Measurements from ENCODE around the gene ZNF101.

ZNF101 gene

GRCh38 chr19:19630426-19630825, 38.2 kb upstream of the ZNF101 start:
- H3K4me1 ChIP-seq (ENCODE audit: insufficient read depth, low read length) = peaks cover 3% of the 10 kb centered on the region; the same call in 1 of the 2 replicates
- H3K27ac ChIP-seq (ENCODE audit: low read depth, low read length) = no peak overlapping the region
- no peaks in the 10 kb centered on the region for H3K27me3 ChIP-seq (ENCODE audit: insufficient read depth, low read length)
- H3K9me3 ChIP-seq (ENCODE audit: insufficient read depth, low read depth, low read length) = no peaks in the 10 kb centered on the region
- H3K36me3 ChIP-seq (ENCODE audit: insufficient read depth, low read length) = peaks cover 35% of the 10 kb centered on the region
- H3K9ac ChIP-seq (ENCODE audit: low read depth, low read length) = no peak overlapping the region
- H3K4me3 ChIP-seq (ENCODE audit: low read length) = no peak overlapping the region
- 88% methylated on average over 2 of the region's 2 CpGs for WGBS

GRCh38 chr19:19631346-19631745, 37.3 kb upstream of the ZNF101 start:
- H3K27ac ChIP-seq (ENCODE audit: low read depth, low read length) = no peak overlapping the region
- H3K4me1 ChIP-seq (ENCODE audit: insufficient read depth, low read length) = no peaks in the 10 kb centered on the region
- no peaks in the 10 kb centered on the region for H3K9me3 ChIP-seq (ENCODE audit: insufficient read depth, low read depth, low read length)
- no peak overlapping the region for H3K4me3 ChIP-seq (ENCODE audit: low read length)
- no peak overlapping the region for H3K9ac ChIP-seq (ENCODE audit: low read depth, low read length)
- WGBS = 93% methylated on average over 7 of the region's 7 CpGs
- H3K27me3 ChIP-seq (ENCODE audit: insufficient read depth, low read length) = no peaks in the 10 kb centered on the region
- peaks cover 35% of the 10 kb centered on the region for H3K36me3 ChIP-seq (ENCODE audit: insufficient read depth, low read length)

- peaks cover 35% of the 10 kb centered on the region for H3K36me3 ChIP-seq (ENCODE audit: insufficient read depth, low read length)
- WGBS = 86% methylated on average over 5 of the region's 5 CpGs
Observed at GRCh38 chr19:19632661-19633060, 36.0 kb upstream of the ZNF101 start.

GRCh38 chr19:19633711-19634515, 34.7 kb upstream of the ZNF101 start:
- H3K9ac ChIP-seq (ENCODE audit: low read depth, low read length) = no peak overlapping the region
- 94% methylated on average over 22 of the region's 22 CpGs for WGBS
- H3K36me3 ChIP-seq (ENCODE audit: insufficient read depth, low read length) = peaks cover 35% of the 10 kb centered on the region
- no peaks in the 10 kb centered on the region for H3K4me1 ChIP-seq (ENCODE audit: insufficient read depth, low read length)
- no peaks in the 10 kb centered on the region for H3K27me3 ChIP-seq (ENCODE audit: insufficient read depth, low read length)
- H3K4me3 ChIP-seq (ENCODE audit: low read length) = no peak overlapping the region
- no peaks in the 10 kb centered on the region for H3K9me3 ChIP-seq (ENCODE audit: insufficient read depth, low read depth, low read length)
- H3K27ac ChIP-seq (ENCODE audit: low read depth, low read length) = no peak overlapping the region

More at GRCh38 chr19:19632661-19633060, 36.0 kb upstream of the ZNF101 start:
- Histone ChIP-seq H3K4me3 (ENCODE audit: low read length) (no peak overlapping the region), H3K9ac (ENCODE audit: low read depth, low read length) (no peak overlapping the region), H3K27me3 (ENCODE audit: insufficient read depth, low read length) (no peaks in the 10 kb centered on the region), H3K4me1 (ENCODE audit: insufficient read depth, low read length) (no peaks in the 10 kb centered on the region), H3K9me3 (ENCODE audit: insufficient read depth, low read depth, low read length) (no peaks in the 10 kb centered on the region), H3K27ac (ENCODE audit: low read depth, low read length) (no peak overlapping the region)

- no peaks in the 10 kb centered on the region for H3K9me3 ChIP-seq (ENCODE audit: insufficient read depth, low read depth, low read length)
- no peaks in the 10 kb centered on the region for H3K27me3 ChIP-seq (ENCODE audit: insufficient read depth, low read length)
- no peak overlapping the region for H3K9ac ChIP-seq (ENCODE audit: low read depth, low read length)
- H3K36me3 ChIP-seq (ENCODE audit: insufficient read depth, low read length) = peaks cover 35% of the 10 kb centered on the region
- 95% methylated on average over 36 of the region's 36 CpGs for WGBS
- no peak overlapping the region for H3K27ac ChIP-seq (ENCODE audit: low read depth, low read length)
- no peaks in the 10 kb centered on the region for H3K4me1 ChIP-seq (ENCODE audit: insufficient read depth, low read length)
- no peak overlapping the region for H3K4me3 ChIP-seq (ENCODE audit: low read length)
Observed at GRCh38 chr19:19634516-19635312, 33.9 kb upstream of the ZNF101 start.

GRCh38 chr19:19635313-19635702, 33.3 kb upstream of the ZNF101 start:
- Histone ChIP-seq H3K36me3 (ENCODE audit: insufficient read depth, low read length) (peaks cover 35% of the 10 kb centered on the region), H3K9ac (ENCODE audit: low read depth, low read length) (no peak overlapping the region), H3K4me3 (ENCODE audit: low read length) (no peak overlapping the region), H3K27ac (ENCODE audit: low read depth, low read length) (no peak overlapping the region), H3K9me3 (ENCODE audit: insufficient read depth, low read depth, low read length) (no peaks in the 10 kb centered on the region), H3K4me1 (ENCODE audit: insufficient read depth, low read length) (no peaks in the 10 kb centered on the region), H3K27me3 (ENCODE audit: insufficient read depth, low read length) (no peaks in the 10 kb centered on the region)
- 93% methylated on average over 14 of the region's 14 CpGs for WGBS

GRCh38 chr19:19636573-19637185, 32.0 kb upstream of the ZNF101 start:
- WGBS = 93% methylated on average over 9 of the region's 9 CpGs
- no peak overlapping the region for H3K27ac ChIP-seq (ENCODE audit: low read depth, low read length)
- no peaks in the 10 kb centered on the region for H3K9me3 ChIP-seq (ENCODE audit: insufficient read depth, low read depth, low read length)
- H3K4me3 ChIP-seq (ENCODE audit: low read length) = no peak overlapping the region
- no peak overlapping the region for H3K9ac ChIP-seq (ENCODE audit: low read depth, low read length)
- H3K36me3 ChIP-seq (ENCODE audit: insufficient read depth, low read length) = peaks cover 35% of the 10 kb centered on the region
- no peaks in the 10 kb centered on the region for H3K4me1 ChIP-seq (ENCODE audit: insufficient read depth, low read length)
- no peaks in the 10 kb centered on the region for H3K27me3 ChIP-seq (ENCODE audit: insufficient read depth, low read length)

- no peaks in the 10 kb centered on the region for H3K27me3 ChIP-seq (ENCODE audit: insufficient read depth, low read length)
- 90% methylated on average over 27 of the region's 27 CpGs for WGBS
- peaks cover 35% of the 10 kb centered on the region for H3K36me3 ChIP-seq (ENCODE audit: insufficient read depth, low read length)
- H3K4me3 ChIP-seq (ENCODE audit: low read length) = no peak overlapping the region
- H3K9ac ChIP-seq (ENCODE audit: low read depth, low read length) = no peak overlapping the region
- H3K9me3 ChIP-seq (ENCODE audit: insufficient read depth, low read depth, low read length) = no peaks in the 10 kb centered on the region
- no peak overlapping the region for H3K27ac ChIP-seq (ENCODE audit: low read depth, low read length)
- H3K4me1 ChIP-seq (ENCODE audit: insufficient read depth, low read length) = no peaks in the 10 kb centered on the region
Observed at GRCh38 chr19:19637186-19637522, 31.5 kb upstream of the ZNF101 start.

GRCh38 chr19:19637523-19638251, 31.0 kb upstream of the ZNF101 start:
- peaks cover 32% of the 10 kb centered on the region for H3K36me3 ChIP-seq (ENCODE audit: insufficient read depth, low read length)
- H3K27ac ChIP-seq (ENCODE audit: low read depth, low read length) = no peak overlapping the region
- no peak overlapping the region for H3K9ac ChIP-seq (ENCODE audit: low read depth, low read length)
- WGBS = 87% methylated on average over 53 of the region's 53 CpGs
- H3K27me3 ChIP-seq (ENCODE audit: insufficient read depth, low read length) = no peaks in the 10 kb centered on the region
- H3K9me3 ChIP-seq (ENCODE audit: insufficient read depth, low read depth, low read length) = no peaks in the 10 kb centered on the region
- no peaks in the 10 kb centered on the region for H3K4me1 ChIP-seq (ENCODE audit: insufficient read depth, low read length)
- H3K4me3 ChIP-seq (ENCODE audit: low read length) = no peak overlapping the region

- H3K4me1 ChIP-seq (ENCODE audit: insufficient read depth, low read length) = no peaks in the 10 kb centered on the region
Observed at GRCh38 chr19:19642506-19643157, 26.0 kb upstream of the ZNF101 start.

More at GRCh38 chr19:19642506-19643157, 26.0 kb upstream of the ZNF101 start:
- Histone ChIP-seq H3K27ac (ENCODE audit: low read depth, low read length) (0 out of 2 replicates have a peak overlapping the region, but pooled peaks have one; percentile 43), H3K9me3 (ENCODE audit: insufficient read depth, low read depth, low read length) (no peaks in the 10 kb centered on the region), H3K36me3 (ENCODE audit: insufficient read depth, low read length) (peaks cover 28% of the 10 kb centered on the region), H3K27me3 (ENCODE audit: insufficient read depth, low read length) (no peaks in the 10 kb centered on the region), H3K9ac (ENCODE audit: low read depth, low read length) (peak overlapping the region; percentile 70), H3K4me3 (ENCODE audit: low read length) (peak overlapping the region; percentile 75)
- 28% methylated on average over 15 of the region's 16 CpGs for WGBS

All from HUES64 (cell line).